ENCODE results near the gene NECTIN2.
A peak's percentile ranks its signal among the peaks of the same experiment; 100 is the strongest.
"Not testable (repeated sequence)": the region's sequence is repeated elsewhere in the genome, so short reads cannot be mapped to it uniquely, and the experiment has no call there.

The NECTIN2 gene

GRCh38 chr19:44887648-44888047, 41.6 kb downstream of the NECTIN2 start:
- DNase-seq: no peak

GRCh38 chr19:44888335-44888734, 42.2 kb downstream of the NECTIN2 start:
- DNase-seq: not testable (repeated sequence)

GRCh38 chr19:44889830-44890365, 43.8 kb downstream of the NECTIN2 start:
- no peak for DNase-seq

- peak; percentile 86 for DNase-seq
These were observed 44.4 kb downstream of the NECTIN2 start for GRCh38 chr19:44890366-44891015.

GRCh38 chr19:44891016-44891882, 45.2 kb downstream of the NECTIN2 start, which contains the start of gene TOMM40:
Gene TOMM40, plus strand, starts transcription at chr19:44891254. Its CDS starts 162 bp downstream, at chr19:44891416.
- no peak for DNase-seq

GRCh38 chr19:44892932-44893331, 46.8 kb downstream of the NECTIN2 start:
- no peak for DNase-seq

GRCh38 chr19:44893332-44894051, 47.4 kb downstream of the NECTIN2 start:
- DNase-seq: no peak

GRCh38 chr19:44894052-44894400, 47.9 kb downstream of the NECTIN2 start:
- DNase-seq: no peak

GRCh38 chr19:44894946-44895345, 48.8 kb downstream of the NECTIN2 start:
- DNase-seq: no peak

GRCh38 chr19:44897835-44898234, 51.7 kb downstream of the NECTIN2 start:
- no peak for DNase-seq

- DNase-seq: no peak
These were observed 54.5 kb downstream of the NECTIN2 start for GRCh38 chr19:44900328-44901244.

- DNase-seq: no peak
These were observed 57.1 kb downstream of the NECTIN2 start for GRCh38 chr19:44903216-44903601.

- DNase-seq: peak; percentile 64
These were observed 57.7 kb downstream of the NECTIN2 start for GRCh38 chr19:44903602-44904425.

- DNase-seq: no peak
These were observed 58.4 kb downstream of the NECTIN2 start for GRCh38 chr19:44904426-44904994.

- no peak for DNase-seq
These were observed 59.5 kb downstream of the NECTIN2 start, which contains the start of gene APOE for GRCh38 chr19:44905437-44906160. Gene APOE, plus strand, starts transcription at chr19:44905796. Its CDS starts 829 bp downstream, at chr19:44906625.

- DNase-seq: no peak
These were observed 61.5 kb downstream of the NECTIN2 start for GRCh38 chr19:44907613-44908012.

- no peak for DNase-seq
These were observed 62.2 kb downstream of the NECTIN2 start for GRCh38 chr19:44908074-44908835.

GRCh38 chr19:44908836-44909261, 62.8 kb downstream of the NECTIN2 start:
- no peak for DNase-seq

- DNase-seq: no peak
These were observed 63.7 kb downstream of the NECTIN2 start for GRCh38 chr19:44909775-44910174.
